T-helper 1 cell treated with Interleukin-12 subunit alpha and Interleukin-12 subunit beta and Interleukin-4 antibody, amounts not matched to agents 30 μg/mL and 1 μg/mL, for 36 hours (primary cell): ENCODE results near the gene GPR149.
"Not testable (repeated sequence)": the region's sequence is repeated elsewhere in the genome, so short reads cannot be mapped to it uniquely, and the experiment has no call there.

ENCODE experiments used
- H3K27ac Mint-ChIP-seq: one replicate; pipeline ENCODE4 v1.8.0; 2021; ENCODE audit warnings: mild to moderate bottlenecking, mixed read lengths
- H3K27me3 Mint-ChIP-seq: one replicate; pipeline ENCODE4 v1.8.0; 2021; ENCODE audit warnings: low read depth, mixed read lengths
- H3K36me3 Mint-ChIP-seq: one replicate; pipeline ENCODE4 v1.8.0; 2021; ENCODE audit warnings: low read depth, mixed read lengths
- H3K4me1 Mint-ChIP-seq: one replicate; pipeline ENCODE4 v1.8.0; 2021; ENCODE audit warnings: low read depth, mixed read lengths
- H3K4me3 Mint-ChIP-seq: one replicate; pipeline ENCODE4 v1.8.0; 2021; ENCODE audit warnings: mild to moderate bottlenecking, moderate library complexity, mixed read lengths
- H3K9me3 Mint-ChIP-seq: one replicate; pipeline ENCODE4 v1.8.0; 2021; ENCODE audit warnings: mixed read lengths

GPR149 gene, protein sequence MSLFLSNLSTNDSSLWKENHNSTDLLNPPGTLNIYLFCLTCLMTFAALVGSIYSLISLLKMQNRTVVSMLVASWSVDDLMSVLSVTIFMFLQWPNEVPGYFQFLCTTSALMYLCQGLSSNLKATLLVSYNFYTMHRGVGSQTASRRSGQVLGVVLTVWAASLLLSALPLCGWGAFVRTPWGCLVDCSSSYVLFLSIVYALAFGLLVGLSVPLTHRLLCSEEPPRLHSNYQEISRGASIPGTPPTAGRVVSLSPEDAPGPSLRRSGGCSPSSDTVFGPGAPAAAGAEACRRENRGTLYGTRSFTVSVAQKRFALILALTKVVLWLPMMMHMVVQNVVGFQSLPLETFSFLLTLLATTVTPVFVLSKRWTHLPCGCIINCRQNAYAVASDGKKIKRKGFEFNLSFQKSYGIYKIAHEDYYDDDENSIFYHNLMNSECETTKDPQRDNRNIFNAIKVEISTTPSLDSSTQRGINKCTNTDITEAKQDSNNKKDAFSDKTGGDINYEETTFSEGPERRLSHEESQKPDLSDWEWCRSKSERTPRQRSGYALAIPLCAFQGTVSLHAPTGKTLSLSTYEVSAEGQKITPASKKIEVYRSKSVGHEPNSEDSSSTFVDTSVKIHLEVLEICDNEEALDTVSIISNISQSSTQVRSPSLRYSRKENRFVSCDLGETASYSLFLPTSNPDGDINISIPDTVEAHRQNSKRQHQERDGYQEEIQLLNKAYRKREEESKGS

DNA sequence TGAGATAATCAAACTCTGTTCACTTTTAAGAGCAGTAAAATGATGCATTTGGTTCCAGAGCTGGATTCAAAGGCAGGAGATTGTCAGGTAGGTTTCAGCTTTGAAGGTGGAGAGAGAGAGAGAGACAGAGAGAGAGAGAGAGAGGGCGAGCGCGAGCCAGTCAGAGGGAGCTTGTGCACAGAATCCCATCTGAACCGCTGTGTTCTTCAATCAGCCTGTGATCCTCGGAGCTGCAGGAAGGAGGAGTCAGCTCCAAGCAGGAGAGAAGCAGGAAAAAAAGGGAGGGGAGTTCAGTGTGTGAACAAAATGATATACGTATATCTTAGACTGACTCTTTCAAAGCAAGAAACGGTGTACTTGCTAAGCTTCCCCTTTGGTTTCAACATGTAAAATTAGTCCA lies at the start of gene GPR149:
Gene GPR149, minus strand, starts transcription at position 177 of the 400 bp plus-strand sequence. CDS start 575 bp downstream, outside the sequence.
- H3K4me3 Mint-ChIP-seq, result no peak within 1 kb of the TSS
- H3K9me3 Mint-ChIP-seq, result no peaks in the 10 kb centered on the region
- H3K27me3 Mint-ChIP-seq, result peaks cover 46% of the 10 kb centered on the region
- no peaks in the 10 kb centered on the region for H3K36me3 Mint-ChIP-seq
- no peaks in the 10 kb centered on the region for H3K4me1 Mint-ChIP-seq
- no peak within 1 kb of the TSS for H3K27ac Mint-ChIP-seq

DNA sequence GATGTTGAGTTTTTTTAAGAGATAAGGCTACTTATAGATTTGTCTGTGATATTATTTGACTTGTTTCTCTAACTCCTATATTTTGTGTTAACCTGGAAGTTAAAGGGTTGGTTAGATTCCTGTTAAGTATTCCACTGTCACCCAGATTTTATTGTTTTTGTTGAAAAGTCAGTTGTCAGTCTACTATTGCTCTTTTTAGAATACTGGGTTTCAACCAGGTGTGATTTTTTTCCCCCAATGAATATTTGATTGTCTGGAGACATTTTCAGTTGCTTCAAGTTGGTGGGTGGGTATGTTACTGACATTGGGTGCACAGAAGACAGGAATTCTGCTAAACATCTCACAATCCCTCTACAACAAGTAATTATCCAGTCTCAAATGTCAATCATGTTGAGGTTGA lies 43.8 kb upstream of the GPR149 start:
- Mint-ChIP-seq H3K4me1 (no peaks in the 10 kb centered on the region), H3K36me3 (no peaks in the 10 kb centered on the region), H3K27ac (no peak overlapping the region), H3K27me3 (no peaks in the 10 kb centered on the region), H3K9me3 (no peaks in the 10 kb centered on the region), H3K4me3 (no peak overlapping the region)

DNA sequence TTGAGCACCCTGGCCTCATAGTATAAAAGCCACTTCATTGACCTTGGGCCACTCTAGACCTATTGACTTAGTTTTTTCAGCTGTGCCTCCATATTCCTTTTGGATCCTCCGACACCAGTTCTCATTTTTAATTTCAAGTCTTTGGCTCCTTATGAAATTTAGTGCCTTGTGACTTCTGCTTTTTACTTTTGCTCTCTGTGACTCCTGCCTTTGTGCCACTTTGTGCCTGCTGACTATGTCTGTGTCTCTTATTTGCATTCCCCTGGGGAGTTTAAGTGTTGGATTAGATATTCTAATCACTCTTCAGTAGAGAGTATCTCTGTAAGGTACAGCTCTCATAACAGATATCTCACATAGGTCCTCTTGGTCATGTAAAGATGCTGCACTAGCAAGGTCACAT lies 39.6 kb upstream of the GPR149 start:
- H3K4me1 Mint-ChIP-seq, result no peaks in the 10 kb centered on the region
- no peak overlapping the region for H3K4me3 Mint-ChIP-seq
- no peaks in the 10 kb centered on the region for H3K27me3 Mint-ChIP-seq
- no peak overlapping the region for H3K27ac Mint-ChIP-seq
- H3K36me3 Mint-ChIP-seq, result no peaks in the 10 kb centered on the region
- H3K9me3 Mint-ChIP-seq, result no peaks in the 10 kb centered on the region

GRCh38 chr3:154464440-154465190 lies 34.6 kb upstream of the GPR149 start:
- H3K9me3 Mint-ChIP-seq, result no peaks in the 10 kb centered on the region
- H3K27me3 Mint-ChIP-seq, result no peaks in the 10 kb centered on the region
- no peak overlapping the region for H3K4me3 Mint-ChIP-seq
- no peak overlapping the region for H3K27ac Mint-ChIP-seq
- no peaks in the 10 kb centered on the region for H3K4me1 Mint-ChIP-seq
- no peaks in the 10 kb centered on the region for H3K36me3 Mint-ChIP-seq

- Mint-ChIP-seq H3K4me3 (no peak overlapping the region), H3K4me1 (no peaks in the 10 kb centered on the region), H3K27me3 (no peaks in the 10 kb centered on the region), H3K36me3 (no peaks in the 10 kb centered on the region), H3K27ac (no peak overlapping the region), H3K9me3 (no peaks in the 10 kb centered on the region)
These were observed 28.6 kb upstream of the GPR149 start for GRCh38 chr3:154458560-154458959.

DNA sequence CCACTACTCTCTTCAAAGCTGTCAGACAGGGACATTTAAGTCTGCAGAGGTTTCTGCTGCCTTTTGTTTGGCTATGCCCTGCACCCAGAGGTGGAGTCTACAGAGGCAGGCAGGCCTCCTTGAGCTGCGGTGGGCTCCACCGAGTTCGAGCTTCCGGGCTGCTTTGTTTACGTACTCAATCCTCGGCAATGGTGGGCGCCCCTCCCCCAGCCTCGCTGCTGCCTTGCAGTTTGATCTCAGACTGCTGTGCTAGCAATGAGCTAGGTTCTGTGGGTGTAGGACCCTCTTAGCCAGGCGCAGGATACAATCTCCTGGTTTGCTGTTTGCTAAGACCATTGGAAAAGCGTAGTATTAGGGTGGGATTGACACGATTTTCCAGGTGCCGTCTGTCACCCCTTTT lies 9.1 kb upstream of the GPR149 start:
- H3K9me3 Mint-ChIP-seq, H3K4me1 Mint-ChIP-seq, H3K27me3 Mint-ChIP-seq, H3K36me3 Mint-ChIP-seq, H3K4me3 Mint-ChIP-seq, H3K27ac Mint-ChIP-seq: not testable (repeated sequence)

DNA sequence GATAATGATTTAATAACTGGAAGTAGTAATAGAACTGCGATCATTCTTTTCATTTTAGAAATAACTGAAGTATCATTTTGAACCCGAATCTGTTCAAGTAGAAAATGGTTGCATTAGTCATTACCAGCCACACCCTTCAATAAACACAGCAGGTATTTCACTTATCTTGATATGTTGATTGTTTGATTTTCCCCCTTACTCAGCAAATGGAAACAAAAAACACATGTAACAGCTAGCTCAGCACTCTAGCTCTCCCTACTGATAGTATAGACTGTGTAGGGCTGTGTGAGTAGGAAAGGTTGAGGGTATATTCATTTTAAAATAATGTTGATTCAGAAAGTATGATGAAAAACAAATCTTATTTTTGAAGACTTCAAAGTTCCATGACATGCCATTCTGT lies 1.1 kb upstream of the GPR149 start:
- Mint-ChIP-seq H3K4me3 (no peak overlapping the region), H3K4me1 (no peaks in the 10 kb centered on the region), H3K27ac (no peak overlapping the region), H3K9me3 (no peaks in the 10 kb centered on the region), H3K27me3 (peaks cover 46% of the 10 kb centered on the region), H3K36me3 (no peaks in the 10 kb centered on the region)

DNA sequence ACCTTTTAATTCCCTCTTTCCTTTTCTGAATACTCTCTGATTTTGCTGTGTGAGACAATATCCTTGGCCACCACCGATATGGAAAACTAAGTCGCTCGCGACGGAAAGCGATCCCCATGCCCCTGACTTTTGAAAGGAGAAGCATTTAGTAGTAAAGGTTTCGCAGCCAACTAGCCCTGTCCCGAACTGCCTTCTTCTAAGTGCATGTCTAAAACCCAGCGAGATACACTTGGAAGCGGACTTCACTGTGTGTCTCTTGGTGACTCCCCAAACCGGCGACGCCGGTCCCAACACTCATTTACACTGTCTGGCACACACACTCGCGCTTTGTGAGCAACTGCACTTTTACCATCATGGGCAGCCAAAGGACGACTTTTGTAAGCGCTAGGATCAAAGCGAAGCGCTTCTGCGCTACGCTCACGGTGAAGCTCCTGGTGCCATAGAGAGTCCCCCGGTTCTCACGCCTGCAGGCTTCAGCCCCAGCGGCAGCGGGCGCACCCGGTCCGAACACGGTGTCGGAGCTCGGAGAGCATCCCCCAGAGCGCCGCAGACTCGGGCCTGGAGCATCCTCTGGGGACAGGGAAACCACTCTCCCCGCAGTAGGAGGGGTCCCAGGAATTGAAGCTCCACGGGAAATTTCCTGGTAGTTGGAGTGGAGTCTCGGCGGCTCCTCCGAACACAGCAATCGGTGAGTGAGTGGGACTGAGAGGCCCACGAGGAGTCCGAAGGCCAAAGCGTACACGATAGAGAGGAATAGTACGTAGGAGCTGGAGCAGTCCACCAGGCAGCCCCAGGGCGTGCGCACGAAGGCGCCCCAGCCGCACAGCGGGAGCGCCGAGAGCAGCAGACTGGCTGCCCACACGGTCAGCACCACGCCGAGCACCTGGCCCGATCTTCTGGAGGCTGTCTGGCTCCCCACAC lies 1.4 kb downstream of the GPR149 start:
- peaks cover 46% of the 10 kb centered on the region for H3K27me3 Mint-ChIP-seq
- no peaks in the 10 kb centered on the region for H3K4me1 Mint-ChIP-seq
- H3K9me3 Mint-ChIP-seq, result no peaks in the 10 kb centered on the region
- H3K27ac Mint-ChIP-seq, result no peak overlapping the region
- H3K36me3 Mint-ChIP-seq, result no peaks in the 10 kb centered on the region
- no peak overlapping the region for H3K4me3 Mint-ChIP-seq

DNA sequence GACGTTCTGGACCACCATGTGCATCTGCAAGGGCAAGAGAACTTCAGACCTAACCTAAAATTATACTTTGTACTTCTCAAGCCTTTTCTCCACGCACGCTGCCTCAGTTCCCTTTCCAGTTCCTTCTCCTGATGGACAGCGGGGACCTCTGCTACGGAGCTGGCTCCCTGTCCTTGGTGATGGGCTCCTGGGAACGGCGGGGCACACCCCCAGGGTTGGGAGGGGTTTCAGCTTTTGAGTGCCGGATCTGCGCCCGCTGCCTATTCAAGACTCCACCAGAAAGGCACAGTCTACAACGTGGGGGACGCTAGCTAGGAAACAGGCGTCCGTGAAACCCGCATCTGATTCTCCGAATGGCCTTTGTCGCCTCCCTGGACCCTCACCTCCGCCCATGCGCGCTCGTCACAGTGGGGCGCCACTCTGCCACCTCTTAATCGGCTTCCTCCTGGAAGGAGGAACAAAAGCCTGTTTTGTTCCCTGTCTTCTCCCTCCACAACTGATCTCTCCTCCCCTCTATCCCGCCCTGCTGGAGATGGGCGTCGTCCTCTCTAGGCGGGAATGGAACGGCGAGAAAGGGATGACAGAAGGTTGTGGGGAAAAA lies 2.2 kb downstream of the GPR149 start:
- Mint-ChIP-seq H3K4me1 (no peaks in the 10 kb centered on the region), H3K27ac (no peak overlapping the region), H3K4me3 (no peak overlapping the region), H3K27me3 (peaks cover 46% of the 10 kb centered on the region), H3K36me3 (no peaks in the 10 kb centered on the region), H3K9me3 (no peaks in the 10 kb centered on the region)

- H3K27me3 Mint-ChIP-seq, result peaks cover 15% of the 10 kb centered on the region
- no peak overlapping the region for H3K4me3 Mint-ChIP-seq
- H3K27ac Mint-ChIP-seq, result no peak overlapping the region
- no peaks in the 10 kb centered on the region for H3K4me1 Mint-ChIP-seq
- no peaks in the 10 kb centered on the region for H3K9me3 Mint-ChIP-seq
- no peaks in the 10 kb centered on the region for H3K36me3 Mint-ChIP-seq
These were observed 7.3 kb downstream of the GPR149 start for GRCh38 chr3:154422694-154423093.

DNA sequence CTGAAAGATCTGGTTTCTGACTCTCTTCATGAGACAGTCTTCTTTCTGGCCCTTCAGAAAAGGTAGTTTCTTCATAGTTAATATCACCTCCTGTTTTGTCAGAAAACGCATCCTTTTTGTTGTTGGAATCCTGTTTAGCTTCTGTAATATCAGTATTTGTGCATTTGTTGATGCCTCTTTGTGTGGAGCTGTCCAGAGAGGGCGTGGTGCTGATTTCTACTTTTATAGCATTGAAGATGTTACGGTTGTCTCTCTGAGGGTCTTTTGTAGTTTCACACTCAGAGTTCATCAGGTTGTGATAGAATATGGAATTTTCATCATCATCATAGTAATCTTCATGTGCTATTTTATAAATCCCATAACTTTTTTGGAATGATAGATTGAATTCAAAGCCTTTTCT lies 8.9 kb downstream of the GPR149 start:
- H3K27ac Mint-ChIP-seq, result no peak overlapping the region
- H3K4me3 Mint-ChIP-seq, result no peak overlapping the region
- no peaks in the 10 kb centered on the region for H3K4me1 Mint-ChIP-seq
- H3K9me3 Mint-ChIP-seq, result no peaks in the 10 kb centered on the region
- no peaks in the 10 kb centered on the region for H3K27me3 Mint-ChIP-seq
- H3K36me3 Mint-ChIP-seq, result no peaks in the 10 kb centered on the region

- no peaks in the 10 kb centered on the region for H3K36me3 Mint-ChIP-seq
- peaks cover 2% of the 10 kb centered on the region for H3K4me1 Mint-ChIP-seq
- no peak overlapping the region for H3K27ac Mint-ChIP-seq
- H3K9me3 Mint-ChIP-seq, result no peaks in the 10 kb centered on the region
- no peak overlapping the region for H3K4me3 Mint-ChIP-seq
- H3K27me3 Mint-ChIP-seq, result peaks cover 6% of the 10 kb centered on the region
These were observed 31.7 kb downstream of the GPR149 start for GRCh38 chr3:154398084-154398967.

DNA sequence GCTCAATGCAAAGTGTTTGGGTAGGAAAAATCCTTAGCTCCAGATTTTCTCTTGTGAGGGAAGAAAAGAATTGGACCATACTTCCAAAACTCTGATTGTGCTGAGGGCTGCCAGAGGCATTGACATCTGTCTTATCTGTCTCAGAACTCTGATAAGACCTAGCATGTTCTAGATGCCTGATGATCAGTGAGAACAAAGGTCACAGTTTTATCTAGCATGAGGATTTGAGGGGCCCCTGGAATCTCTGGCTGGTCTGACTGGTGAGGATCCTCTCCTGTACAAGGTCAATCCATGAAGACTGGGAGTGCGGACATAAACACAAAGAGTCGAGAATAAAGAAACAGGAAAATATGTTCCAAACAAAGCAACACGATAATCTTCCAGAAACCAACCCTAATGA lies 40.1 kb downstream of the GPR149 start:
- H3K4me3 Mint-ChIP-seq, result no peak overlapping the region
- peaks cover 10% of the 10 kb centered on the region for H3K27me3 Mint-ChIP-seq
- no peaks in the 10 kb centered on the region for H3K4me1 Mint-ChIP-seq
- no peaks in the 10 kb centered on the region for H3K9me3 Mint-ChIP-seq
- no peak overlapping the region for H3K27ac Mint-ChIP-seq
- H3K36me3 Mint-ChIP-seq, result no peaks in the 10 kb centered on the region
